GM12801 (cell line): ENCODE measurements around the gene MT1F.

ENCODE experiments used
- TF ChIP-seq, protein P1 (sequence below): IDR thresholded peaks from one replicate; pipeline ENCODE4 v1.5.1; 2011; ENCODE audit warnings: control low read depth; ENCODE audit not compliant: insufficient read length; ENCODE audit errors: extremely low read depth

MT1F gene

DNA sequence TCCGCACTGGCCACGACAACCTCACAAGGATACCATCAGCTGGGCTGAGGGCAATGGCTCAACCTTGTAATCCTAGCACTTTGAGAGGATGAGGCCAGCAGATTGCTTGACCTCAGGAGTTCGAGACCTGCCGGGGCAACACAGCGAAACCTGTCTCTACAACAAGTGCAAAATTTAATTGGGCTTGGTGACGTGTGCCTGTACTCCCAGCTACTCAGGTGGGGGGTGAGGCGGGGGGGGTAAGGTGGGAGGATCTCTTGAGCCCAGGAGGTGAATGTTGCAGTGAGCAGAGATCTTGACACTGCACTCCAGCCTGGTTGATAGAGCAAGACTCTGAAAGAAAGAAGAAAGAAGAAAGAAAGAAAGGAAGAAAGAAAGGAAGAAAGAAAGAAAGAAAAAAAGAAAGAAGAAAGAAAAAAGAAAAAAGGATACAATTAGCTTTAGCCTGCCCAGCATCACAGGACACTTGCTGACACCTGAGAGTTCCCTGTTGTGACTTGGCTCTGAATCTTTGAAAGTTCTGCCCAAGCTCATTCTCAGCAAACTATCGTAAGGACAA is 37.3 kb upstream of the MT1F start:
- TF ChIP-seq, protein P1, sequence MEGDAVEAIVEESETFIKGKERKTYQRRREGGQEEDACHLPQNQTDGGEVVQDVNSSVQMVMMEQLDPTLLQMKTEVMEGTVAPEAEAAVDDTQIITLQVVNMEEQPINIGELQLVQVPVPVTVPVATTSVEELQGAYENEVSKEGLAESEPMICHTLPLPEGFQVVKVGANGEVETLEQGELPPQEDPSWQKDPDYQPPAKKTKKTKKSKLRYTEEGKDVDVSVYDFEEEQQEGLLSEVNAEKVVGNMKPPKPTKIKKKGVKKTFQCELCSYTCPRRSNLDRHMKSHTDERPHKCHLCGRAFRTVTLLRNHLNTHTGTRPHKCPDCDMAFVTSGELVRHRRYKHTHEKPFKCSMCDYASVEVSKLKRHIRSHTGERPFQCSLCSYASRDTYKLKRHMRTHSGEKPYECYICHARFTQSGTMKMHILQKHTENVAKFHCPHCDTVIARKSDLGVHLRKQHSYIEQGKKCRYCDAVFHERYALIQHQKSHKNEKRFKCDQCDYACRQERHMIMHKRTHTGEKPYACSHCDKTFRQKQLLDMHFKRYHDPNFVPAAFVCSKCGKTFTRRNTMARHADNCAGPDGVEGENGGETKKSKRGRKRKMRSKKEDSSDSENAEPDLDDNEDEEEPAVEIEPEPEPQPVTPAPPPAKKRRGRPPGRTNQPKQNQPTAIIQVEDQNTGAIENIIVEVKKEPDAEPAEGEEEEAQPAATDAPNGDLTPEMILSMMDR, result no peak

DNA sequence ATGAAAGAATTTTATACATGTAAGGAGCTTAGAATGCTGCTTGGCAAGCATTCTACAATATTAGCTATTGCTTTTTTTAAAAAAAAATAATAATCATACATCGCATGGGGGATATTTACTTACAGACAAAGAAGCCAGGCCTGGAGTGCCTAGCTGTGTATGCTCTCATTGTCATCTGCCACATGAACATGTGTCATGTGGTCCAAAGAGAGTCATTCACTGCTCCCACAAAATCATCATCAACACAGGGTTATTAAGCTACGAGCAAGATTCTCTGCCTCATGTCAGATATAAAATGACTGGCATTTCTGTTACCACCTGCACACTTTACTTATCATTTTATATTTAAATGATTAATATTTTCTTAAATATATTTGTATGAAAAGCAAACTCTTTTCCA is 34.1 kb upstream of the MT1F start:
- TF ChIP-seq, protein P1, result no peak

- TF ChIP-seq, protein P1, result no peak
These were observed 32.4 kb upstream of the MT1F start, which contains the start of gene MT1E for GRCh38 chr16:56625140-56625942. Gene MT1E (plus strand): TSS chr16:56625781. CDS start chr16:56625852, 71 bp downstream.

- TF ChIP-seq, protein P1, result no peak
These were observed 31.7 kb upstream of the MT1F start for GRCh38 chr16:56625943-56626654.

DNA sequence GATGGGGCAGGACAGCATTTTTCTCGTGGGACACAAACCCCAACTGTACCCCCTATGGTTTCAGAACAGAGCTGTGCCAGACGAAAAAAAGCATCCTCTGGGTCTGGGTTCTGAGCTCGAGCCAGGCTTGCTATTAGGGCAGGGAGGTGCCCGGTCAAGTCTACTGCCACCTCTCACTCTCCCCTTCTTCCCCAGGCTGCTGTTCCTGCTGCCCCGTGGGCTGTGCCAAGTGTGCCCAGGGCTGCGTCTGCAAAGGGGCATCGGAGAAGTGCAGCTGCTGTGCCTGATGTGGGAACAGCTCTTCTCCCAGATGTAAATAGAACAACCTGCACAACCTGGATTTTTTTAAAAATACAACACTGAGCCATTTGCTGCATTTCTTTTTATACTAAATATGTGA is 31.1 kb upstream of the MT1F start:
- TF ChIP-seq, protein P1, result no peak

GRCh38 chr16:56628486-56629350 is 29.0 kb upstream of the MT1F start:
- TF ChIP-seq, protein P1, result no peak
